ENCODE data around the gene NMU. TPM values are rescaled to one million over a fixed set of nuclear protein-coding genes. Genes with fewer than 3 reads are reported as not detected.

The NMU gene
- total and polyA plus RNA-seq, 2 of the 4 experiments (the other 2 are of a cell fraction), result not detected

- no peak overlapping the region for H3K14ac ChIP-seq (replicated peaks; ENCODE audit: low read depth, low read length)
- no peak overlapping the region for H2AK5ac ChIP-seq (ENCODE audit: low read depth, low read length)
- no peaks in the 10 kb centered on the region for H3K9me1 ChIP-seq (ENCODE audit: insufficient read depth, low read length)
- H3K4ac ChIP-seq (ENCODE audit: low read depth, low read length), result no peak overlapping the region
- H3K27ac ChIP-seq (ENCODE audit: insufficient read depth, low read length), result no peak overlapping the region
- TF ChIP-seq MAZ (IDR thresholded peaks at IDR 0.05; ENCODE audit: borderline replicate concordance, low read depth, low read length) (no peak), CTCF (conservative IDR thresholded peaks at IDR 0.05; ENCODE audit: low read depth, low read length) (no peak), POLR2A (IDR thresholded peaks at IDR 0.05; ENCODE audit: low read depth, low read length) (no peak), MXI1 (IDR thresholded peaks at IDR 0.05; ENCODE audit: borderline replicate concordance, low read depth, low read length) (no peak), RAD21 (IDR thresholded peaks at IDR 0.05; ENCODE audit: low read length) (no peak), CEBPB (IDR thresholded peaks at IDR 0.05; ENCODE audit: low read depth, low read length) (no peak), CHD1 (IDR thresholded peaks at IDR 0.05; ENCODE audit: low read depth, low read length) (no peak), SMC3 (IDR thresholded peaks at IDR 0.05; ENCODE audit: low read depth, low read length) (no peak), FOS (IDR thresholded peaks at IDR 0.05; ENCODE audit: low read depth, low read length) (no peak), NFE2L2 (IDR thresholded peaks at IDR 0.05; ENCODE audit: low read depth, low read length) (no peak), RCOR1 (IDR thresholded peaks at IDR 0.05; ENCODE audit: insufficient replicate concordance, low read length) (no peak), BHLHE40 (IDR thresholded peaks at IDR 0.05; ENCODE audit: low read depth, low read length) (no peak), MAFK (IDR thresholded peaks at IDR 0.05; ENCODE audit: low read depth, low read length) (no peak)
- TF ChIP-seq, protein P1, sequence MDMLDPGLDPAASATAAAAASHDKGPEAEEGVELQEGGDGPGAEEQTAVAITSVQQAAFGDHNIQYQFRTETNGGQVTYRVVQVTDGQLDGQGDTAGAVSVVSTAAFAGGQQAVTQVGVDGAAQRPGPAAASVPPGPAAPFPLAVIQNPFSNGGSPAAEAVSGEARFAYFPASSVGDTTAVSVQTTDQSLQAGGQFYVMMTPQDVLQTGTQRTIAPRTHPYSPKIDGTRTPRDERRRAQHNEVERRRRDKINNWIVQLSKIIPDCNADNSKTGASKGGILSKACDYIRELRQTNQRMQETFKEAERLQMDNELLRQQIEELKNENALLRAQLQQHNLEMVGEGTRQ (IDR thresholded peaks at IDR 0.05; ENCODE audit: low read depth, low read length), result no peak
- no peak overlapping the region for H4K5ac ChIP-seq (ENCODE audit: low read depth, low read length)
- ChIA-PET CTCF (no interaction called here), POLR2A (ENCODE audit: unreplicated experiment) (no interaction called here)
- H3K27me3 ChIP-seq (ENCODE audit: control insufficient read depth, insufficient read depth, low read length), result no peaks in the 10 kb centered on the region
- H3K36me3 ChIP-seq (ENCODE audit: control insufficient read depth, insufficient read depth, low read length), result no peaks in the 10 kb centered on the region
- dilution Hi-C loops (cut with HindIII; ENCODE audit: low sequenced_read_pairs, unreplicated experiment) (no loop called here), in situ Hi-C loops (cut with MboI; ENCODE audit: low sequenced_read_pairs) (no loop called here), intact Hi-C loops (cut with micrococcal nuclease) (no loop called here)
- no TSS peak for BruUV-seq (replicated peaks)
- DNase-seq, result no peak
- no peak overlapping the region for H3K56ac ChIP-seq (ENCODE audit: extremely low read depth, insufficient read depth, low read length)
- no peaks in the 10 kb centered on the region for H4K20me1 ChIP-seq (ENCODE audit: insufficient read depth, low read length)
- H2AFZ ChIP-seq (replicated peaks; ENCODE audit: low read length, poor library complexity), result no peak overlapping the region
- H2BK5ac ChIP-seq (ENCODE audit: low read depth, low read length, poor library complexity, severe bottlenecking), result no peak overlapping the region
- H3K9ac ChIP-seq (ENCODE audit: low read depth, low read length), result no peak overlapping the region
- H2AK9ac ChIP-seq (replicated peaks; ENCODE audit: low read depth, low read length, poor library complexity), result no peak overlapping the region
- no peak overlapping the region for H4K91ac ChIP-seq (ENCODE audit: insufficient read depth, low read depth, low read length)
- H4K8ac ChIP-seq (ENCODE audit: low read depth in 2 of 2, low read length in 2 of 2), result no peak overlapping the region
- peaks cover 4% of the 10 kb centered on the region; the same call in 1 of the 2 replicates for H3K9me3 ChIP-seq (ENCODE audit: control insufficient read depth, insufficient read depth, low read length)
- H3K18ac ChIP-seq (ENCODE audit: low read depth, low read length), result no peak overlapping the region
- no peak overlapping the region for H2BK120ac ChIP-seq (ENCODE audit: low read depth, low read length)
- no peaks in the 10 kb centered on the region for H3K79me1 ChIP-seq (ENCODE audit: low read depth in 1 of 2, low read length in 2 of 2)
- H3K4me3 ChIP-seq (ENCODE audit: insufficient read depth, low read depth, low read length), result no peak overlapping the region
- no peak overlapping the region for H3K4me2 ChIP-seq (ENCODE audit: low read depth, low read length)
- H2BK15ac ChIP-seq (ENCODE audit: low read depth, low read length), result no peak overlapping the region
- no peak overlapping the region for H2BK20ac ChIP-seq (ENCODE audit: low read depth, low read length)
- ATAC-seq (ENCODE audit: low read depth), result no peak
- no peak overlapping the region for H3K23ac ChIP-seq (ENCODE audit: low read depth, low read length)
- H3K4me1 ChIP-seq (ENCODE audit: control insufficient read depth, insufficient read depth, low read length), result no peaks in the 10 kb centered on the region
These were observed 57.6 kb downstream of the NMU start for GRCh38 chr4:55578341-55579010.
